Activated naive CD4-positive, alpha-beta T cell (primary cell): ENCODE measurements around the gene LTBP1.
"Not testable (repeated sequence)": the region's sequence is repeated elsewhere in the genome, so short reads cannot be mapped to it uniquely, and the experiment has no call there.

ENCODE experiments used
- DNase-seq, 4 experiments: peaks; one replicate each; lab custom pipeline; 2025; lab: John Stamatoyannopoulos, UW

LTBP1 gene

DNA sequence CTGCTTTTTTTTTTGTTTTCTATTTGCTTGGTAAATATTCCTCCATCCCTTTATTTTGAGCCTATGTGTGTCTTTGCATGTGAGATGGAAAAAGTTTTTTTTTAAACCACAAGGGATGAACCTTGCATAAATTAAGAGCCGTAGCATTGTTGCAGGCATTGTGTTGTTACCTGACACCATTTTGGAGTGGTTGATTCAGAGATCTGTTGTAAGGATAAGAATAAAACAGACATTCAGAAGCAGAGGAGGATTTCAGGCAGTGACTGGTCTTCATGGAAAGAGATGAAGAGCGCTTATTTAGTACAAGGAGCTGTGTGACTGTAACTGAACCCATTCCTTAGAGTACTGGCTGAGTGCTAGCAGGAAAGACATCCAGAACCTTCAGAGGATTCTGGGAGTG lies 101.2 kb downstream of the LTBP1 start:
- no peak for DNase-seq

DNA sequence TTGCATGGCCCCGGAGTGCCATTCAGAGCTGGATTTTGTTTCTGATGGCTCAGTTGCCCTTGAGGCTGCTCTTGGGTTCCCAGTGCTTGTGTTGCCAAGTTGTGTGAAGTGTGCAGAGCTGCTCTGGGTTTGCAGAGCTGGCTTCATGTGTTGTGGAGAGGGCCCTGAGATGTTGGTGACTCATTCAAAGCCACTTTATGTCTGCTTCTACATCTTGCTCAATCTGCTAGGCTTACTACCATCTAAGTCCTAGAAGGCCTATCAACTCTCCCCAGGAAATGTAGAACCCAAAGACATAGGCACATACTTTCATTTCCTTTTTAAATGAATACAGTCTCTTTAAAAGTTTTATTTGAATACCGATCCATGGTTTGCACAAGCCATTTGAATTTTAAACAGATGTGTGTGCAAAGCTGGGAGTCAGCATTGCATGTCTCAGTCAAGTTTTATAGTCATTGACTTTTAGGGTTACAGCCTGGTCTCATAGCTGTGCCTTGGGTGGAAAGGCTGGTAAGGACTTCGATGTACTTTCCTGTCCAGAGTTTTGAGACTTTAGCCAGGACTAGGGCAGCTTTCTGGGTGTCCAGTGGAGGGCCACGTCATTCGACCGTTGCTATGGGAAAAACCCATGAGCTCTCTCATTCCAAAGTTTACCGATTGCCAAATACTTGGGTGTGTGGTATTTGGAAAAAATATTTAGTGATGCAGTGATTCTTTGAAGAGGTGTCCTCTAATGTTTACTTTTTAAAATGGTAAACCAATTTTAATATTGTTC lies 105.0 kb downstream of the LTBP1 start:
- no peak for DNase-seq

DNA sequence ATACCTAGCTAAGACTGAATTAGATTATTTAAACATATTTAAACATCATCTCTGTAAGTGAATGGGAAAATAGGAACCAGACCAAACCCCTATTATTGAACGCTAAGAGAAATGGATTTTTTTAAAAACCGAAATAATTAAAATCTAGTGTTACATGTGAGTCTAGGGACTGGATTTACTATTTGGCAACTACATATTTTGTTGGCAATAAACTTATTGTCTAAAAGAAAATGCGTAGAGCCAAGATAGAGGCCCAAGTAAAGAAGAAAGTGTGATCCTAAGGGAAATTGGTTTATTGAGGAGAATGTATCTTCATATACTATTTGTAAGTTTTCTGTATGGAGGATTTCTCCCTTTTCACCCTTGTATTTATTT lies 105.6 kb downstream of the LTBP1 start:
- no peak for DNase-seq

DNA sequence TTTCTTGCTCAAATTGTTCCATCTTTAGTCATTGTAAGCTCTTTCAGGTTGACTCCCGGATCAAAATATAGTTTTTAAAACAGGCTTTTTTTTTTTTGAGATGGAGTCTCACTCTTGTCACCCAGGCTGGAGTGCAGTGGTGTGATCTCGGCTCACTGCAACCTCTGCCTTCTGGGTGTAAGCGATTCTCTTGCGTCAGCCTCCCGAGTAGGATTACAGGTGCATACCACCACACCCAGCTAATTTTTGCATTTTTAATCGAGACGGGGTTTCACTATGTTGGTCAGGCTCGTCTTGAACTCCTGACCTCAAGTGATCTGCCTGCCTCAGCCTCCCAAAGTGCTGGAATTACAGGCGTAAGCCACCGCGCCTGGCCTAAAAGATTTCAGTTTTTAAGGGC lies 106.0 kb downstream of the LTBP1 start:
- DNase-seq, result not testable (repeated sequence)

DNA sequence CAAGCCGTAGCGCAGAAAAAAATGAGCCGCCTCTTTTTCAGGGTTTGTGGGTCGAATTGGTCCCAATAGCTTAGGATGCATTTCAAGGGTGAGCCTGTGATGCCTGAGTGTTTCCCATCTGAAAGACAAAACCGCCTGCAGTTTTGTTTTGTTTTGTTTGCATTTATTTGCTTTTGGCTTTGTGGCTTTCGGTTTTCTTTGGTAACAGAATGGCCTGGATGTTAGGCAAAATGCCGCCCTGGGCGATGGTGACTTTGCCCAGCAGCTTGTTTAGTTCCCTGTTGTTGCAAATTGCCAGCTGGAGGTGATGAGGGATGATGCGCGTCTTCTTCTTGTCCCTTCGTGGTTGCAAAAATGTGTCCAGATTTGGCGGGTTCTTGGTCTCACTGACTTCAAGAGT lies 109.4 kb downstream of the LTBP1 start:
- no peak for DNase-seq

DNA sequence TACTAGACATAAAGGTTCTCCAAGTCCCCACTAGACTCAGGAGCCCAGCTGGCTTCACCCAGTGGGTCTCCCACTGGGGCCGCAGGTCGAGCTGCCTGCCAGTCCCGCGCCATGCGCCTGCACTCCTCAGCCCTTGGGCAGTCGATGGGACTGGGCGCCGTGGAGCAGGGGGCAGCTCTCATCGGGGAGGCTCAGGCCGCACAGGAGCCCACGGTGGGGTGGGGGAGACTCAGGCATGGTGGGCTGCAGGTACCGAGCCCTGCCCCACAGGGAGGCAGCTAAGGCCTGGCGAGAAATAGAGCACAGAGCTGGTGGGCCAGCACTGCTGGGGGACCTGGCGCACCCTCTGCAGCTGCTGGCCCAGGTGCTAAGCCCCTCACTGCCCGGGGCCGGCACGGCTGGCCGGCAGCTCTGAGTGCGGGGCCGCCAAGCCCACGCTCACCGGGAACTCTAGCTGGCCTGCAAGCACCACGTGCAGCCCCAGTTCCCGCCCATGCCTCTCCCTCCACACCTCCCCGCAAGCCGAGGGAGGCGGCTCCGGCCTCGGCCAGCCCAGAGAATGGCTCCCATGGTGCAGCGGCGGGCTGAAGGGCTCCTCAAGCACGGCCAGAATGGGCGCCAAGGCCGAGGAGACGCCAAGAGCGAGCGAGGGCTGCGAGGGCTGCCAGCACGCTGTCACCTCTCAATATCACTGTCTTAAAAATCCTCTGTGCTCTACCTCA lies 110.7 kb downstream of the LTBP1 start:
- not testable (repeated sequence) for DNase-seq

DNA sequence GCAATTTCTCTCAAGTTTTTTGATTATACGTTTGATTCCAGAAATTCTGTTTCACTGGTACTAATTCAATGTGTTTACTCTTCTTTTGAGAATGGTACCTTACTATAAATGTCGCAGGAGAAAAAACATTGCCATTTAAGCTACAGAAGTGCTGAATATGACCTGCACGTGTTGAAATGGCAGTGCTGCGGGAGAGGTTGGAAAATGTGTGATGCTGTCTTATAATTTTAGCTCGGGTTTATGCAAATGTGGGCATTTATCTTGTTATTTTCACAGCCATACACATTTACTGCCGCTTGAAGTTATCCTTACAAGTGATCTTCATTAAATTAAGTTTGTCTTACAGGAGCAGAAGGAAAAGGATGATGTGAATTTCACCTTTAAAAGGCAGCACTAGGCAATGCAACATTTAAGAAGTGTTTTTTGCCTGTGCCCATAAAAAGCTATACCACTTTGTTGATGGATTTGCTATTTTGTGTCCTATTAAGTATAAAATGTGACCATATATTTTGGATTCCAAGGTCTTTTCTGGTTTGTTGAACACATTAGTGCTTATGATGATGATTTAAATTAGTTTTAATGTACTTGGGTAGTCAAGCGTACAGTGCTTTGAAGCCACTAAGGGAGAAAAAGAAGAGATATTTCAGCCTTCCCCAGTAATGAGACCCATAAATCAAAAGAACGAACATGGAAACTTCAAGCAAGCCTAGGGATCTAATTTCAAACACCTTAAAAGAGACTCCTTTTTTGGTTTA lies 112.1 kb downstream of the LTBP1 start:
- no peak for DNase-seq

DNA sequence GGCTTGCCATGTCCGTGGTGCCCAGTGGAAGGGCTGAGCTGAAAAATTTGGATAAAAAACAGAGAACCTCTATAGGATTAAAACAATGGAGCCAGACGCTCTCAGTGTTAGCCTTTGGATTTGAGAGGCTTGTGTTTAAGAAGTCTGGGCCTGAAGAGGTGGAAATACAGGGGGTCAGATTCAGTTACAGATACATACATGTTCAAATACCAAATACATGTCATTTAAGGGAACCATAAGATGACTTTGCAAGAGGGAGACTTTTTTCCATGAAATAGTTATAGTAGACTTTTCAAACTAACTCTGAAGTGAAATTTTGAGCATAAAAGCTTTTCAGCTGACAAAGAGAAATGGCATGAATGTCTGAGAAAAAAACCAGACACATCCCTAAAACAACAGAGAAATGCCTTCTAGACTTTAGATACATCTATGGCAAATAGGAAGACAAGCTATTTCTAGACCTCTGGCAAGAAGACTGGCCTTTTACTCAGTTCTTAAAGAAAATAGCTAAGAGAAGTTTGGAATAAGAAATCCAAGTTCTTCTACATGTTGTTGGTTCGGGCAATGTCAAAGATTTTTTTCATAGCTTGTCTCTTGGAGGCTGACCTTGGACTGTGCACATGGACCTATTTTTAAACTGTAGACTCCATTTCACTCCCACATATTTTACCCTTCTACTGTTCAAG lies 112.9 kb downstream of the LTBP1 start:
- no peak for DNase-seq

DNA sequence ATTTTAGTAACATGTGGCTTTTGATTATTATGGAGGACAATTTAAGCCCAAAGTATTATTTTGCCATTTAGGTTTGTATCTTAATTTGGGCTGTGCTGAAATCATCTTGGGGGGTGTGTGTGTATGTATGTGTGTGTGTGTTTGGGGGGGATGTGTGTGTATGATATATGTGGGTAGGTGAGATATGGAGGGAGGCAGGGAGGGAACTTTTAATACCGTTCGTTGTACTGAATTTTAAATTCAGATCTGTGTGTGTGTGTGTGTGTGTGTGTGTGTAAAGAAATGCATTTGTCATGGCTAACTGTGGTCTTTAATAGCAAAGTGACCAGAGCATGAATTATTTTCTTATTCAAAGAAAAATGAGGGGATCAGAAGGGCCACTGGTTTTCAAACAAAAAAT lies 113.7 kb downstream of the LTBP1 start:
- no peak for DNase-seq

DNA sequence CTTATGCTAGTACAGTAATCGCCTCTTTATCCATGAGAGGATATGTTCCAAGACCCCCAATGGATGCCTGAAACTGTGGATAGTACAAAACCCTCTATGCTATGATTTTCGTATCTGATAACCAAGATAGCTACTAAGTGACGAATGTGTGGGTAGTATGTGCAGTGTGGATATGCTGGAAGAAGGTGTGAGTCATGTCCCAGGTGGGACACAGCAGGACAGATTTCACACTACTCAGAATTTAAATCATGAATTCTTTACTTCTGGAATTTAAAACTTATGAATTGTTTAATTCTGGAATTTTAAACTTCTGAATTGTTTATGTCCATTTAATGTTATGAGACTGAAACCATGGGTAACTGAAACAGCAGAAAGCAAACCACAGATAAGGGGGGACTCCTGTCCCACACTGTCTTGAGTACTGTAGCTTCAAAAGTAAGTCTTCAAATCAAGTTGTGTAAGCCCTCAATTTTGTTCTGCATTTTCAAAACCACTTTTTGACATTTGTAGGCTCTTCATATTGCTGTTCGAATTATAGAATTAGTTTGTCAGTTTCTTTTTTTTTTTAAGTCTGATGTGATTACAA lies 116.0 kb downstream of the LTBP1 start:
- no peak for DNase-seq

DNA sequence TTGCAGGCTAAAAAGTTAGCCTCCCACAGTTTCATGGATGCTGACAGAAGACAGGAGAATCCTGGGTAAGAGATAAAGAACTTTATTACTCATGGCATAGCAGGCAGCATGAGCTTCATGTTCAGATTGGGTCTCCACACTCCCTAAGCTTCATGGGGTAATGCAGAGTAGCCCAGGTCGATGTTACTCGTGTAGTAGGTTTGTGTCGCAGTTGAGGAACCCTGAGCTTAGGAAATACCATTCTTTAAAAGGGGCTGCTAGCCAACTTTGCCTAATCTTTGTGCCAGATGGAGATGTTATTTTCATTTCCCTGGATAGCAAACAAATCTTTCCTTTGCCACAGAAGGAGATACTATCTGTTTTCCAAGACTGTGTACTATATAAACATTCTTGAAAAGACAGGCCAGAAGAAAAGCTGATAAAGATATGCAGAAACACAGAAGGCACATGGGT lies 117.6 kb downstream of the LTBP1 start:
- no peak for DNase-seq

DNA sequence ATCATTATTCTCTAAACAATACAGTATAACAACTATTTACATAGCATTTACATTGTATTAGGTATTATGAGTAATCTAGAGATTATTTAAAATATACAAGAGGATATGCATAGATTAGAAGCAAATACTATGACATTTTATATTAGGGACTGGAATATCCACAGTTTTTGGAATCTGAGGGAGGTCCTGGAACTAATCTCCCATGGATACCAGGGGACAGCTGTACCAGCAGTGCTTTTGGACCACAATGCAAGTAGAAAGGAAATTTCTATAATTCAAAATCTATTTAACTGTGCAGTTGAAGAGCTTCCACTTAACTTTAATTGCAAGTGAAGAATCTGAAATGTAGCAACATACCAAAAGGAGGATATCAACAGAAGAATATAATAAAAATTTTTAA lies 120.8 kb downstream of the LTBP1 start:
- DNase-seq, result no peak

DNA sequence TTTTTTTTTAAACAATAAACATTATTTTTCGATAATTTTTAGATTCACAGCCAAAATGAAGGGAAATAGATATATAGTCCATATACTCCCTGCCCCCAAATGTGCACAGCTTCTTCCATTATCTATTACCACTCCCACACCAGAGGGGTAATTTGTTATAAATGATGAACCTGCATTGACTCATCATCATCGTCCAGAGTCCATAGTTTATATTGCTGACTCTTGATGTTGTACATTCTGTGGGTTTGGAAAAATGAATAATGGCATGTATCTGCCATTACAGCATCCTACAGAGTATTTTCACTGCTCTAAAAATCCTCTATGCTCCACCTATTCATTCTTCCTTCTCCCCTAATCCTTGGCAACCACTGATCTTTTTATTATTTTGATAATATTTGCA lies 121.5 kb downstream of the LTBP1 start:
- no peak for DNase-seq

DNA sequence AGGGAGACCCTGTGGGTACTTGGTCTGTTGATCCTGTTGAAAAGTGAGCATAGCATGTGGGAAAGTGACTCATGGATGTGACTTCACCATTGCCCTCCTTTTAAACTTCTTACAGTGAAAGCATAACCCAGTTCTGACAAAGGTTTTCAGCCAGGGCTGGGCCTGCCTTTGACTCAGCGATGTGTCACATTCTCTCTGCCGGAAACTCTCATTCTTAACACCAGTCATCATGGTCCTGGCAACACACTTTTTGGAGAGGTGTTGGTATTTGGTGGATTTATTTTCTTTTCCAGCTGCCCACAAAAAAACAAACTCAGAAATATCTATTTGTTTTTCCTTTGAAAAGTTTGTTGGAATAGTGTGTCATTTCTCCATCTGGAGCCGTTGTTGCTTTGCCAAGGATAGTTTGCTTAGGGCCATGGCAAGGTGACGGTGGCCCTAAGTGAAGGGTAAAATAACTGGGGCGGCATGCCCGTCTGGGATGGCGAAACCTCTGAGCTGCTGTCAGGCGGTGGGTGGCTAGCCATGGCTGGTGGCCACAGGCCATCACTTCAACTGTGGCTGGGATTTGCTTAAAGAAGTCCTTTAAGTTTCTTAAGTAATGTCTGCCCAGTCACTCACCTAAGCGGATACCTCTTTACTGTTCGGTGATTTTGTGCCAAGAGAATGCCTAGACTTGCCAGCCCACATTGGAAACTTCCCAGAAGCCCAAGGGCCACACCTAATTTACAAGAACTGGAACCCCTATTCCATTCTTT lies 123.3 kb downstream of the LTBP1 start:
- DNase-seq, result no peak

DNA sequence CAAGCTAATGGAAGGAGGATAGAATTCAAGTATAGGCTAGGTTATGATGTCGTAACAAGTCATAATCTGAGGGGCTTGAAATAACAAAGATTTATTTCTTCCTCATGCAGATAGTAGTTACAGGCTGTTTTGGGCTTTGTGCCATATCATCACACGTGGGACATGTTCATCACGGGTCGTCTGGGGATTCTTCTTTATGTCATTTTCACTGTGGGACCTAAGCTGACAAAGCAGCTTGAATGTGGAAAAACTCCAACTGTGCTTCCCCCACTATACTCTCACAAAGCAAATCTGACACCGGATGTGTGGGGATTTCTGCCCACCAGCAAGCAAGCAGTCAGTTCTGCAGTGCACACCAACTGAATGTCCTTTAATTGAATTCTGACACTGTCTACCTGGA lies 124.8 kb downstream of the LTBP1 start:
- no peak for DNase-seq

DNA sequence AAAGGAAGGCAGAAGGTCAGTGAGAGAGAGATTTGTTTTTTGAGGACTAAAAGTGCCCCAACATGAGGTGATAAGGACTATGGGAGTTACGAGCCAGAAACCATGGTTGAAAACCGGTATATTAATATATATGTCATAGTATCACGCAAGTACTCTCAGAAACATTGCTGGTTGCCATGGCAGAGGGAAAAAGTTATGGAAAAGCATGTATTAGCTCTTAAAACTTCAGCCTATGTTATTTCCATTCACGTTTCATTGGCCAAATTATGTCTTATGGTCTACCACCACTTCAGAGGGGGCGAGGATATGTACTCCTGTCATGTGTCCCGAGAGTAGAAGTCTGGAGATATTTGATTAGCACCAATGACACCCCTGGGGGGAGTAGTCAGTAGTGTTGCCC lies 125.9 kb downstream of the LTBP1 start:
- no peak for DNase-seq

DNA sequence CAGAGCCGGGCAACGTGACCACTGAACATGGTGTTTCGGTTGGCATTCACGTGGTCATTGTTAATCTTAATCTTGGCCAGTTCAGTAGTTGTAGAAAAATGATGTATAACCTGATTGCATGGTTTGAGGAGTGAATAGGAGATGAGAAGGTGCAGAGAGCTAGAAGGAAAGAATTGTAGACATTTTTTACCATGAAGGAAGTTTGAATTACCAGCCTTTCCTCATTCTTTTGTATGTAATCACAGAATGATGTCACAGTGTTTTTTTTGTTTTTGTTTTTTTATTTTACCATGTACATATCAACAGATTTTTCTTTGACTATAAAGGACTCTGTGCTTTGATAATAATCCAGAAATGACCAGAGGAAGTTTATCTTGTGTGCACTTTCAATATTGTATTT lies 126.3 kb downstream of the LTBP1 start:
- DNase-seq, result no peak

DNA sequence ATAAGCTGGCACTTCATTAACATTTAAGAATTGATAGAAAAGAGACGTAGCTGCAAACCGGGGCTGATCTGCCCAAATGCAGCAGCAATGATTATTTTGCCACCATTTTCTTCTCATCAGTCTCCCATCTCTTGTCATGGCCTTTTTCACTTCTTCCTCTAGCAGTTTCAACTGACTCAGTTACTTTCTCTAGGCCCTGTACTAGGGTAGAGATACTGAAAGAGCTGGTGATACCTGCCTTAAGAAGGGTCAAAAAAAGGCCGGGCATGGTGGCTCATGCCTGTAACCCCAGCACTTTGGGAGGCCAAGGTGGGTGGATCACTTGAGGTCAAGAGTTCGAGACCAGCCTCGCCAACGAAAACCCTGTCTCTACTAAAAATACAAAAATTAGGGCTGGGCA lies 127.4 kb downstream of the LTBP1 start:
- no peak for DNase-seq

DNA sequence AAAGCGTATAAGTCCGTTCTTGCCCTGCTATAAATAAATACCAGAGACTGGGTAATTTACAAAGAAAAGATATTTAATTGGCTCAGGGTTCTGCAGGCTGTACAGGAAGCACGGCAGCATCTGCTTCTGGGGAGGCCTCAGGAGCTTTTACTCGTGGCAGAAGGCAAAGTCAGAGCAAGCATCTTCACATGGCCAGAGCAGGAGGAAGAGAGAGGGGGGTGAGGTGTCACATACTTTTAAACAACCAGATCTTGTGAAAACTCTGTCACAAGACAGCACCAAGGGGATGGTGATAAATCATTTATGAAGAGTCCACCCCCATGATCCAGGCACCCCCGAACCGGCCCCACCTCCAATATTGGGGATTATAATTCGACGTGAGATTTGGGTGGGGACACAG lies 130.6 kb downstream of the LTBP1 start:
- no peak for DNase-seq

DNA sequence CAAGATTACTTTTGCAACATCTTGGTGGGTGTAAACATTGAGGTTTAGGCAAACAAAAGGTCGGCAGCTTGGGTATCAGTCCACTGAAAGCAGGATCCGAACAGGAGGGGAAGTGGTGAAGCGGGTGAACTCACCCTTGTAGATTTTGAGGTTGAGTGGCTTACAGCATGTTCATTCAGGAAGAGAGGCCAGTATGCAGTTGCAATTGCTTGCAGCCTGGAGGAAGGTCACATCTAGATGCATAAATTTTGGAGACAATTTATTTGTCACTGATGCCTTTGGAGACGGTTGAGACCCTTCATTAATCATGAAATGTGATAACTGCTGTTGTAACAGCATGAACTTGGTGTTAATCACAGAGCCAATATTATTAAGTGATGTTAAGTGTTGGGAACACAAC lies 131.1 kb downstream of the LTBP1 start:
- DNase-seq, result no peak

DNA sequence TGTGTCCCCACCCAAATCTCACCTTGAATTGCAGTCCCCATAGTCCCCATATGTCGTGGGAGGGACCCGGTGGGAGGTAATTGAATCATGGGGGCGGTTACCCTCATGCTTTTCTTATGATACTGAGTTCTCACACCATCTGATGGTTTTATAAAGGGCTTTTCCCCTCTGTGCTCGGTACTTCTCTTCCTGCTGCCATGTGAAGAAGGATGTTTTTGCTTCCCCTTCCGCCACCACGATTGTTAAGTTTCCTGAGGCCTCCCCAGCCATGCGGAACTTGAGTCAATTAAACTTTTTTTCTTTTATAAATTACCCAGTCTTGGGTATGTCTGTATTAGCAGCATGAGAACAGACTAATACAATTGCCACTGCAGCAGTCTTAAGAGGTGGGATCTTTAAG lies 134.9 kb downstream of the LTBP1 start:
- DNase-seq, result no peak
